GM21526 (cell line): ENCODE measurements around the gene DEPDC4.
A peak's percentile ranks its signal among the peaks of the same experiment; 100 is the strongest.
"Not testable (repeated sequence)": the region's sequence is repeated elsewhere in the genome, so short reads cannot be mapped to it uniquely, and the experiment has no call there.

ENCODE experiments used
- ATAC-seq: cut with Tn5 transposase; IDR thresholded peaks from one replicate; pipeline ENCODE4 v1.9.1; 2021; ENCODE audit warnings: moderate library complexity; ENCODE audit not compliant: unreplicated experiment, low FRiP score

DEPDC4 gene

DNA sequence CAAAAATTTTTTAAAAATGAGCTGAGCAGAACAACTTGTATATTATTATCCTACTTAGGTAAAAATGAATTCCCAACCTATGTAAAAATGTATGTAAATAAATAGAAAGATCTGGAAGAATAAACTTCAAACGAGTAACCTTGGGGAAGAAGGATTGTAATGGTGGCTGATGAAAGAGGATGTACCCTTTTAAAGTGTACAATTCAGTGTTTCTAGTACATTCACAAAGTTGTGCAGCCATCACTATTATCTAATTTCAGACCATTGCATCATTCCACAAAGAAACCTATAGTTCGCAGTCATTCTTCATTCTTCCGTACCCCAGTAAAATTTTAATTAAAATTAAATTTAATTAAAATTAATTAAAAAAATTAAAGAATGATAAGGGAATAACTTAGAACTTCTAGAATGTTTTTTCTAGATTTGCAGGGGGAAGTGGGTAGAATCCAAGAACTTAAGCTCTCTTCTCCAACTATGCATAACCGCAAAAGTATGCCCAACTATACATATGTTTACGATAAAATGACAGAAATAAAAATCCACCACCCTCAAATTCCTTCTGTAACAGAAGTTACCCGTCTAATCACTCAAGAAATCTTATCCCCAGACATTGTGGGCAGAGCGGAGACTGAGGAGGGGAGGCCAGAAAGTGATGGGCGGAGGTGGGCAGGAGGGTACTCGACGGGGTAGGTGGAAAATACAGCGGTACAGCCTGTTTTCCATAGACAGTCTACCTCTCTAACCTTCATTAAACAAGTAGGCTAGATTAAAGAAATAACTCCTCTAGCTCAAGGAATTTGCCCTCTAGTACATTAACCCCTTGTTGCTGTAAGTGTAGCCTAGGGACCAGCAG, 921 bp downstream of the DEPDC4 start:
- ATAC-seq, result peak; percentile 20

DNA sequence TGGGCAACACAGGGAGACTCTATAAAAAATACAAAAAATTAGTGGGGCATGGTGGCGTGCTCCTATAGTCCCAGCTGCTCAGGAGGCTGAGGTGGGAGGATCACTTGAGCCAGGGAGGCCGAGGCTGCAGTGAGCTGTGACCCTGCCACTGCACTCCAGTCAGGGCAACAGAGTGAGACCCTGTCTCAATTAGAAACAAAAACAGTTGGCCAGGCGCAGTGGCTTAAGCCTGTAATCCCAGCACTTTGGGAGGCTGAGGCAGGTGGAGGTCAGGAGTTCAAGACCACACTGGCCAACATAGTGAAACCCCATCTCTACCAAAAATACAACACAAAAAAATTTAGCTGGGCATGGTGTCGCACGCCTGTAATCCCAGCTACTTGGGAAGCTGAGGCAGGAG, 1.8 kb downstream of the DEPDC4 start:
- ATAC-seq, result not testable (repeated sequence)

DNA sequence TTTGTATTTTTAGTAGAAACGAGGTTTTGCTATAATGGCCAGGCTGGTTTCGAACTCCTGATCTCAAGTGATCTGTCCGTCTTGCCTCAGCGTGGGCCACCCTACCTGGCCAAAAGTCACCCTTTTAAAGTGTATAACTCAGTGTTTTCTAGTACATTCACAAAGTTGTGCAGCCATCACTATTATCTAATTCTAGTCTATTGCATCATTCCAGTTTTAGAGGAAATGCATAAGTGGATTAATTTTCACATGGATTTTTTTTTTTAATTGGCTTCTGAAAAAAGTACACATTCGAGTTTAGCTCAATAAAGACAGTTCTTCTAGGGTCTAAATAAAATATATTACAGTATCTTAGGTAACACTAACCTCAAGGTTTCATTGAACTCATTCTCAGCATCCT, 3.7 kb downstream of the DEPDC4 start:
- no peak for ATAC-seq

DNA sequence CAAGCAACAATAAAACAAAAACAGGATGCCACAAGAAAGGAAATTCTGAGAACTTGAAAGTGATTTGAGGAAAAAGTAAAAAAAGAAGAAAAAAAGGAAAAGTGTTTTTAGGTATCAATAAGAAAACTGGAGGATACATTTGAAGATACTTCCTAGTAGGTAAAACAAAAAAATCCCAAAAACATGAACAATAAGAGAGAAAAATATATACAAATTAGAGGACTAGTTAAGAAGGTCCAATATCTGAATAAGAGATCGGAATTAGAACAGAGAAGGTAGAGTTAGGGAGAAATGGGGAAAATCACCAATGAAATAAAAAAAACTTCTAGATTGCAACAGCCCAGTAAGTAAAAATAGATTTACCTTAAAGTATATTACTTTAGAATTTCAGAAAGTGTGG, 8.8 kb downstream of the DEPDC4 start:
- ATAC-seq, result no peak

DNA sequence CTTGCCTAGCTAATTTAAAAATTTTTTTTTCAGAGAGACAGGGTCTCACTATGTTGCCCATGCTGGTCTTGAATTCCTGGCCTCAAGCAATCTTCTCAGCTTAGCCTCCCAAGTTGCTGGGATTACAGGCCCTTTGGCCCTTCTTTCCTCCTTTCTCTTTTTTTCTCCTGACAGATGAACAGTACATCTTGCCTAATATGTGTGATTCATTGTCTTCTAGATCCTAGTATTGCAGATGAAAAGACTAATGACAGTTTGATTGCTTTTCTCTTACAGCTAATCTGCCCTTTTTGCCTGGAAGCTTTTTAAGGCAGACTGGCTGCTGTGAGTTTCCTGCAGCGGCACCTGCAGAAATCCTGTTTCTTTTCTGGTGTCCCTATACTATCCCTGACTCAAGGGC, 12.0 kb downstream of the DEPDC4 start:
- ATAC-seq, result no peak

DNA sequence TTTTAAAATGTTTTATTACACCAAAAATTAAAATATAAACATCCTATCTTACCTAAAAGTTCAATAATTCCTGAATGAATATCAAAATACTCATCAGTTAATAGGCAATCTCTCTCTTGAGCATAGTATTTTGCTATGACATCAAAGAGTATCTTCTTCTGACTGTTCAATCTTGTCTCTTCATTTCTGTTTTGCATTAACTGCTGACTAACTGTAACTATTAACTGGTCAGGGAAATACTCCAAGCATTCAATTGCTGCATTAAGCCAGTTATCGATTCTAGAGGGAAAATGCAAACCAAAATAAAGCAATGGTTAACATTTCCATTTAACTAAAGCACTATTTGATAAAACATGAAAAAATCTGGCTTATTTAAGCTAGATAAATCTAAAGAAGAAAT, 13.4 kb downstream of the DEPDC4 start:
- no peak for ATAC-seq

DNA sequence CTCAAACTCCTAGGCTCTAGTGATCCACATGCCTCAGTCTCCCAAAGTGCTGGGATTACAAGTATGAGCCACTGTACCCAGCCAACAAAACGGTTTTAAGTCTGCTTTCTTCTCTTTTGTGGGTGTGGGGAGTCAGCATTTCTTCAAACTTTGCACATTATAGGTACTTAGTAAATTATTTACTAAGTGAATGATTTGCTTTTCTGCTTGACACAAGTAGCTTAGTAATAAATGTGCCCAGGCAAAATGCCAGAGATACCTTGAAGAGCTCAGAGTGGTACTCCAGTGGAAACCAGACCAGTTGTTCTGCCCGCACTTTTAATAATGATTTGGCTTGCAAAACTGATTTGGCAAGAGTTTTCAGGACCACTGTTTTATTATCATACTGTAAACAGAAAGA, 15.0 kb downstream of the DEPDC4 start:
- ATAC-seq, result no peak

DNA sequence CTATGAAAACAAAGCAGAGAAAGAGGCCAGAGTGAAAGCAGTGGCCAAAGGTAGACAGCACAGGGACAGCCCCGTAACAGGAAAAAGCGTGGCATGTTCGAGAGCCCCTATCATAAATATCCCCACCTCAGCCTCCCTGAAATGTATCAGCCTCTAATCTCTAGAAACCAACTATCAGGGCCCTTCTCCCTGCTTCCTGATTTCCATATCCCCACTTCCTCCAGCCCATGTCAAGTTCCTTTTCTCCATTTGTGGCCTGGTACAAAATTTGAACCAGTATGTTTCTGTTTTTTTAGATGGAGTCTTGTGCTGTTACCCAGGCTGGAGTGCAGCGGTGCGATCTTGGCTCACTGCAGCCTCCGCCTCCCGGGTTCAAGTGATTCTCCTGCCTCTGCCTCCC, 16.9 kb downstream of the DEPDC4 start:
- ATAC-seq, result no peak

DNA sequence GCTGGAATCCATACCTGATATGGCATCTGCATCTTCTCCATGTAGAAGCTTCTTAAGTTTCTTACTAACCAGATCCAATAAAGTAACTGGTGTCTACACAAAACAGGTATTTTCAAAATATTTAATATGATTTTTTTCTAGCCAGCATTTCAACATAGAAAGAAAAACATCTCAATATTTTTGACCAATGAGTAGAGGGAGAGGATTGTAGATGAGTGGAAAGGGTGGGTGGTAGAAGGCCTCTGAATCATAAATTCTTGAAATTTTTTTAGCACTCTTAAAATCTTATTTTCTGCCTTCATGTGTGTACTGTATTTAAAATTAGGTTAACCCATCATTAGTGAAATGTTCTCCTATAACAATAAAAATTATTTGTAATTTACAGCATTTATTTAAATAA, 18.0 kb downstream of the DEPDC4 start:
- no peak for ATAC-seq

DNA sequence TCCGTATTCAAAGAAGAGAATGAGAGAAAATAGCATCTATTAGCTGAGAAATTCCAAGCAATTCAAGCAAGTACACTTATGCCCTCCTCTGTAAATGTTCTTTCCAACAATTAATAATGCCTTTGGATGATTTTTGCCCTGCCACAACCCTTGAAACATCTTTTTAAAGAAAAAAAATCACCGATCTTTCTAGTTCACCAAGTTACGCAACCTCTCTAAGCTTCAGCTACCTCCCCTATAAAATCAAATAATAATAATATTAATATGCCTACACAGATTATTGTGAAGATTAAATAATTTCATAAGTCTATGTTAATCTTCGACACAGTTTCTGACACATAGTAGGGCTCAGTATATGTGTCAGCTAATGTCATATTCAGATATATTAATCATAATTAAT, 19.1 kb downstream of the DEPDC4 start:
- no peak for ATAC-seq

DNA sequence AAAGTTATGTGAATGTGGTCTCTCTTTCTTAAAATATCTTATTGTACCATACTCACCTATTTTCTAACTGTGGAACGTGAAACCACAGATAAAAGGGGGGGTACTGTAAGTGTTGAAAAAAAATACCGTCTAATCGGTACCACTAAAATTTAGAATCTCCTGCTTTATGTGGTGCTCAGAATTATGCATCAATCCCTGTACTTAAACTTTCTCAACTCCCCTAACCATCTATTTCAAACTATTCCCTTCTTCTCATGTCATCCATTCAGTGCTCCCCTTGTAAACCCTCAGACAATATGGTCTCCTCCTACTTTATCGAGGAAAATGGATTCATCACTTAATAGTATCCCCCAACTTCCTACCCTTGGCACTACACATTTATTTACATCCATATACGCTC, 23.7 kb downstream of the DEPDC4 start:
- ATAC-seq, result no peak

DNA sequence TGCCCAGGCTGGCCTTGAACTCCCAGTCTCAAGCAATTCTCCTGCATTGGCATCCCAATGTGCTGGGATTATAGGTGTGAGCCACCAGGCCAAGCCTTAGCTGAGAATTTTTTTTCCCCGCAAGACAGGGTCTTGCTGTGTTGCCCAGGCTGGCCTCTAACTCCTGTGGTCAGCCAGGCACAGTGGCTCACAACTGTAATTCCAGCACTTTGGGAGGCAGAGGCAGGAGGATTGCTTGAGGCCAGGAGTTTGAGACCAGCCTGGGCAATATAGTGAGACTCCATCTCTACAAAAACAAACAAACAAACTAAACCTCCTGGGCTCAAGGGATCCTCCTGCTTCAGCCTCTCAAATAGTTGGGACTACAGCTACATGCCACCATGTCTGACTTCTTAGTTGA, 27.3 kb downstream of the DEPDC4 start:
- no peak for ATAC-seq

DNA sequence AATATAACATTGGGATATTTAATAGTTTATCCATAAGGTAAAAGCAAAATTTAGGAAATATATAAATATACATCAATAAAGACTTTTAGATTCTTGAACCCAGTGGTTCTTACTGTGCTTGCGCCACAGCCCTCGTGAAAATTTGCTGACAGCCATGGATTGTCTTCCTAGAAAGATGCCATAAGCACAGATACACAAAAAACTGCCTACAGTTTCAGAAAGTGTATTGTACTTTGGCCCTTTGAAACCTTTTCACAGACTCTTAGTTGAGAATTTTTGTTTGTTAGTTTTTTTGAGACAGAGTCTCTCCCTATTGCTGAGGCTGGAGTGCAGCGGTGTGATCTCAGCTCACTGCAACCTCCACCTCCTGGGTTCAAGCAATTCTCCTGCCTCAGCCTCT, 28.1 kb downstream of the DEPDC4 start:
- no peak for ATAC-seq

DNA sequence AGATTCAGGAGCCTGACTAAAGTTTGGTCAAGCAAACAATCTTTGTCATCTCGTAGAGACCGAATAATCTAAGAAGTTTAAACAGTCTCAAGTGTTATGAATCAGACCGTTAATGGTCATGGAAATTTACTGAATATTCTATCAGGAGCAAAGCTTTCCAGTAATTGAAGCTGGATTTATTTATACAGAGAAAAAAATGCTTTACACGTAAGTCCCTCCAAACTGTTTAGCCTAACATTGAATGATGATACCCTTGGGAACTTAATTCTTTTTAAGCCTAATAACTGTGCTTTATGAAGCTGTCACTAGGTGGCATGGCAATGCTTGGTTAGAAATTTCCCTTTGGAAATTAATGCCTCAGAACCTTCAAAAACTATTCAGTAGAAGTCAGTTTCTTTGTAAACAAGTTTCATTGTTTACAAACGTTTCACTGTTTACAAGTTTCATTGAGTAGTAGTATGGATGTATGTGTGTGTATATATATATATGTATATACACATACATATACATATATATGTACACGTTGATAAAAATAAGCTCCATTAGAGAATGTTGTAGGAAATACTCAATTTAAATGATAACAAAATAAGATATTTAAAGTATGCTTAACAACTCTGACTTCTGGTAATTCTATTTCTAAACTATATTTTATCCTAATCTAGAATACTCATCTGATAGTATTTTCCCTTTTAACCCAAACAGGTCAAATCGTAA, 32.1 kb downstream of the DEPDC4 start:
- no peak for ATAC-seq

DNA sequence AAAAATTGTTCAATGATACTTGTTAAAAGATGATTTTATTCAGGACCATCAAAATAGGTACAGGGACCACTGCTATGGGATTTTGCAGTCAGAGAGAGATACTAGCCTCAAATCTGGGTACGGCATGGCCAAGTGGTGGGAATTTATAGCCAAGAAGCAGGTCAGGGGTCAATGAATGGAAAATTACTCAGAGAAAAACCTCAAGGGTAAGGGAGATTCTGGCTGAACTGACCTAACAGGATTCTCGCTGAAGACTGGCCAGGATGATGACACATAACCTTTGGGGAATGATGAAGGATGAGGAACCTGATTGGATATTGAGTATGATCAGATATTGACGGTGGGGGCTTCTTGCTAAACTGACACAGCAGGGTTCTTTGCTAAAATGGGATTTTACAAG, 32.7 kb downstream of the DEPDC4 start:
- ATAC-seq, result no peak

DNA sequence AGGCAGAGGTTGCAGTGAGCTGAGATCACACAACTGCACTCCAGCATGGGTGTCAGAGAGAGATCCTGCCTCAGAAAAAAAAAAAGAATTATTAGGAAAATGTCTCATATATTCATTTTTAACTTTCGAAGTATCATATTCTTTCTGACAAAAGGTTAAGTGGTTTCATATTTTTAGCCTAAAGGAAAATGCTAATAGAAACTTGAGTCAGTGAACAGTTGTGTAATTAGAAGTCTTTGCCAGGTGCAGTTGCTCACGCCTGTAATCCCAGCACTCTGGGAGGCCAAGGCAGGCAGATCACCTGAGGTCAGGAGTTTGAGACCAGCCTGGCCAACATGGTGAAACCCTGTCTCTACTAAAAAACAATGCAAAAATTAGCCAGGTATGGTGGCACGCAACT, 35.0 kb downstream of the DEPDC4 start:
- not testable (repeated sequence) for ATAC-seq

DNA sequence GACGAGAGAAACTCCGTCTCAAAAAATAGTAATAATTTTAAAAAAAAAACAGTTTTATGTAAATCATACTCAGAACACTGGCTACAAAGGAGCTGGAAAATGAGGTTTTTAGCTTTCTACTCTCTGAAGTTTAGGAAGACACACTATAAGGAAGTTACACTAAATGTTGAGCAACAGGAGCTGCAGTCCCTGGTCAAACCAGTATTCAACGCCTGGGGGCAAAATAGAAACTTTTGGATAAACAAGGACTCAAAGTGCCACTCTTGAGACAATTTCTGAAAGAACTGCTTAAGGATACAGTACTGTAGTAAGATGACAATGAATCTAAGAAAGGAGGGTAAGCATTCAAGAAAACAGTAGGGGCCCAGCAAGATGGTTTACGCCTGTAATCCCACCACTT, 37.0 kb downstream of the DEPDC4 start:
- no peak for ATAC-seq

DNA sequence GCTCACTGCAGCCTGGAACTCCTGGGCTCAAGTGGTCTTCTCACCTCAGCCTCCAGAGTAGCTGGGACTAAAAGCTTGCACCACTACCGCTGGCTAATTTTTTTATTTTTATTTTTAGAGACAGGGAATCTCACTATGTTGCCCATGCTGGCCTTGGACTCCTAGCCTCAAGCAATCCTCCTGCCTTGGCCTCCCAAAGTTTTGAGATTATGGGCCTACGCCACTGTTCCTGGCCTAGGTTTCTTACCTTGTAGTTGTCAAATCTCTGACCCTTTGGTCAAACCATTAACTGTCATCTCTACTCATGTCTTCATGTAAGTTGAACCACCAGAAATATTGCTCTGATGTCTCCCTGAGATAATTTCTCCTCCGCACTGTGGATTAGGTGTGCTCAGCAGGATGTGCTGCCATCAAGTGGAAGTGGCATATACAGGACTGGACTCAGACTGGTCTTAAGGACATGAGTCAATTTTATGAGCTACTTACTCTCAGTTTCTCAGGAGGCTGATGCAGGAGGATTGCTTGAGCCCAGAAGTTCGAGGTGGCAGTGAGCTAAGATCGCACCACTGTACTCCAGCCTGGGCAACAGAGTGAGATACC, 37.7 kb downstream of the DEPDC4 start:
- no peak for ATAC-seq

DNA sequence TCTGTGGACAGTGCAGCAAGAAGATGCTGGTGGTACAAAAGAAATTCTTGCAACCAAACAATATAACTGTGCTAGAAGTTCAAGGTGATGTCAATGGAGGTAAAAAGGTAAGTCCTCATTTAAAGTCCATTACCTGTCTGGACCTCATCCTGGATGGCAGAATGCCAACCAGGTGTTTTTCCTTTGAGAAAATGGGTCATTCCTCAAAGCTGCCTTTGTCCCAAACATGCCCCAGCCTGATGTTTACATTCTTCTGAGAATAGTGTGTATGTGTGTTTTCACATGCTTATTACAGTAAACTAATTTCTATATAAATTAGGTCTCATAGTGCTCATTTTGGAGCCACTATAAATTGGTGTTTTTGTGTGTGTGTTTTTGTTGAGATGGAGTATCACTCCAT, 41.4 kb downstream of the DEPDC4 start:
- ATAC-seq, result no peak

DNA sequence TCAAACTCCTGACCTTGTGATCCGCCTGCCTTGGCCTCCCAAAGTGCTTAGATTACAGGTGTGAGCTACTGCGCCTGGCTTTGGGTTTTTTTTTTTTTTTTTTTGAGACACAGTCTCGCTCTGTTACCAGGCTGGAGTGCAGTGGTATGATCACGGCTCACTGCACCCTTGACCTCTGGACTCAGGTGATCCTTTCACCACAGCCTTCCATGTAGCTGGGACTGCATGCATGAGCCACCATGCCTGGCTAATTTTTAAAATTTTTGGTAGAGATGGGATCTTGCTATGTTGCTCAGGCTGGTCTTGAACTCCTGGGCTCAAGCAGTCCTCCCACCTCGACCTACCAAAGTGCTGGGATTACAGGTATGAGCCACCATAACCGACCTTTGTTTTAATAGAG, 44.7 kb downstream of the DEPDC4 start:
- not testable (repeated sequence) for ATAC-seq

DNA sequence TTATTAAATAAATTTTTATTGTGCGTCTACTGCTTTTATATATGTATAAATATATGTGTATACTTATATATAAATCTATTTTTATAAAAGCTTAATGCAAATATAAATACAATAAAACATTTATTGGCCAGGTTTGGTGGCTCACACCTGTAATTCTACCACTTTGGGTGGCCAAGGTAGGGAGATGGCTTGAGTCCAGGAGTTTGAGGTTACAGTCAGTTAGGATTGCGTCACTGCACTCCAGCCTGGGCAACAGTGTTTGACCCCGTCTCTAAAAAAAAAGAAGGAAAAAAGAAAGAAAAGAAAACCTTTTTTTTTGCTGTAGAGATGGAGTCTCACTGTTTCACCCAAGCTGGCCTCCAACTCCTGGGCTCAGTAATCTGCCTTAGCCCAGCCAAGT, 45.4 kb downstream of the DEPDC4 start:
- ATAC-seq, result no peak
